Hematopoietic multipotent progenitor cell treated with erythropoietin and hydrocortisone succinate and interleukin-3 and kit ligand, for 6 days (in vitro differentiated cells): ENCODE data around the gene ACBD6.

ENCODE experiments used
- DNase-seq: peaks from one replicate; pipeline ENCODE4 v3.0.0-alpha.2; 2015

ACBD6 gene

GRCh38 chr1:180267211-180267561 lies 235.2 kb downstream of the ACBD6 start:
- no peak for DNase-seq

DNA sequence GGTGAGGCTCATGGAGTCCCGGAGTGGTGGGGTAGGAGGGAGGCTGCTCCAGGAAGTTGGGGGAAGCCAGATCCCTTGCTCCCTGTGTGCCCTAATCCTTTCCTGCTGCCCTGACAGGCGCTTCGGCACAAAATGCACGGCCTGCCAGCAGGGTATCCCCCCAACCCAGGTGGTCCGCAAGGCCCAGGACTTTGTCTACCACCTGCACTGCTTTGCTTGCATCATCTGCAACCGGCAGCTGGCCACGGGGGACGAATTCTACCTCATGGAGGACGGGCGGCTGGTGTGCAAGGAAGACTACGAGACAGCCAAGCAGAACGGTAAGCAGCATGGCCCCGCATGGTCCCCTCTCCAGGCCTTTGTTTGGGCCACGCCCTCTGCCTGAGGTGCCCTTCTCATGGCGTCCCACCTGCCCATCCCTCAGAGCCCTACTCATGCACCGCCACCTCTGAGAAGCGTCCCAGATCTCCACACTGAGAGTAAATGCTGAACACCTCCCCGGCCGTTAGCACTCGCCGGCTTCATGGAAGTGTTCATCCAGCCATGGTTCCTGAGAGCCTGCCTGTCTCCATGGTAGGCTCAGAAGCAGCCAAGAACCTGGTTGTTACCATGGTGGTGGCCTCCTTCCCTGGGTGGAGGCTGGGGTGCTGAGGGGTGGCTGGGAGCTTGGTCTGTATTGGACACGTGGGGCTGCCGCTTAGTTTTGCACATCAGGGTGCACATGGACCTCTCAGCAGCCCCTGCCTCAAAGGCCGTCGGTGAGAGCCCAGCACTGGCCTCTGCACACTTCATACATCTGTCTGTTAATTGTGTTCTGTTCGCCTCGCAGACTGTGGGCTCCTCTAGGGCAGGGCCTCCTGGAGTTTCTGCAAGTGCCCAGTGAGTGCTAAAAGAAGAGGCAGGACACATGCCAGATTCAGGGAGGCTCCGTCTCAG lies 235.8 kb downstream of the ACBD6 start:
- DNase-seq: no peak

GRCh38 chr1:180265871-180266270 lies 236.5 kb downstream of the ACBD6 start:
- DNase-seq: no peak

DNA sequence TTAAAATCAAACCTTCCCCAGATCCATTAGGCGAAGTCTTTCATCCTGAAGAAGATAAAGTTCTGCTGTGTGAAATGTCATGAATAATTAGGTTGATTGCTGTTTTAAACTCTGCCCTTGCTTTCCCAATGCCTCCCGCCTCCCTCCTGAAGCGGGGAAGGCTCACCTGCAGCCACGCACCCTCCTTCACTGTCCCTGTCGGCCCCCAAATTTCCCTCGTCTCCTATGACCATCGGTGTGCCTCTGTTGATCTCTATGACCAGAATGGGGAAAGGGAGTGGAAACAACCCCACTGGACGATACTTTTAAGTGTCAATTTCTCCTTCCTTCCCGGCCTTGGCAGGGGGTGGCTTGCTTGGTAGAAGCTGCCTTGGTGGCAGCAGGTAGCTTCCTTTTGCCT lies 237.2 kb downstream of the ACBD6 start:
- no peak for DNase-seq

DNA sequence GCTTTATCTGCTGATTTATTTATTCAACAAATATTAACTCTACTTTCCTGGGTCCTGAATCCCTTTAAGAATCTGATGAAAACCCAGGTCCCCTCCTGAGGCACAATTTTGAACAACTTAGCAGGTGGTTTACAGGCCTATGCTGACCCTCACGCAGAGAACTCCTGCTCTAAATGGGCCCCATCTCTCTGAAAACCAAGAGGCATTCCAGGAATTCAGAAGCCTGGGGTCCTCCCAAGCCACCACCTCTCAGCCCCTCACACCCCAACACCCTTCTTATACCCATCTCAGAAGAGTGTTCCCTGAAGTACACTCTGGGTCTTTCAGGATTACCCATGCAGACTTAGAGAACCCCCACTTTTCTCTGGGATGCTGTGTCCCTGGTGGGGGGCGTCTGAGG lies 237.8 kb downstream of the ACBD6 start:
- DNase-seq: no peak

DNA sequence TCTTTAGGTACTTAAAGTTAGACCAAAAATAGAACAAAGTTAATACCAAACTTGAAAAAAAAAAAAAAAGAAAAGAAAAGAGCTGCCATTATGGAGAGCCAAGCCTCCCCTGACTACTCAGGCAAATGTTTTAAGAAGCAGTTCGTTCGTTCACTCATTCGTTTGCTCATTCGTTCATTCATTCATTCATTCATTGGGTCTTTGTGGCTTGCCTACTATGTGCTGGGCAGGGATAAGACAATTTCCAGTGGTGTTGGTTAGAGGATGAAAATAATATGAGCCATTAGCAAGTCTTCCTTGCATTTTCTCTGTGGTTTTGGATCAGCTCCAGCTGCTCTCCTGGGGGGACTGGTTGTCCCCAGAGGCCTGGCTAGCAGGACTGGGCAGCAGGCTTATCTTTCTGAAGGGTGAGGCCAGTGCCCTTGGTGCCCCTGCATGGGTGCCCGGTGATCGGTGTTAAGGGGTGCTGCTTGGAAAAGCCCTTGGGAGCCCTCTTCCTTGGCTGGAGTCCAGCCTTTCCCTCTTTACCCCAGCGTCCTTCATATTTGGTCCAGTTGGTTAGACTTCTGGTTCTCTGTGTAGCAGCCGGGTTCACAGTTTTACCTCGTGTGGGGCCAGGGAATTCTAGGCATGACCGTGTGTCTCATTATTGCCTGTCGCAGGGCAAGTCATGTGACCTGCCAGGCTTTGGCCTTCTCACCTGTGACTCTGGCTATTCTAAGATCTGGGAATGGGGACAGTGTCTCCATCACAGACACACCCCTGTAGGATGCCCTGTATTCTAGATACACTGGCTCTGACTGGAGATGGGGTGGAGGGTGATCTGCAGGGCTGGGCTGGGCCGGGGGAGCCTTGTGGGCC lies 239.5 kb downstream of the ACBD6 start:
- DNase-seq: no peak

DNA sequence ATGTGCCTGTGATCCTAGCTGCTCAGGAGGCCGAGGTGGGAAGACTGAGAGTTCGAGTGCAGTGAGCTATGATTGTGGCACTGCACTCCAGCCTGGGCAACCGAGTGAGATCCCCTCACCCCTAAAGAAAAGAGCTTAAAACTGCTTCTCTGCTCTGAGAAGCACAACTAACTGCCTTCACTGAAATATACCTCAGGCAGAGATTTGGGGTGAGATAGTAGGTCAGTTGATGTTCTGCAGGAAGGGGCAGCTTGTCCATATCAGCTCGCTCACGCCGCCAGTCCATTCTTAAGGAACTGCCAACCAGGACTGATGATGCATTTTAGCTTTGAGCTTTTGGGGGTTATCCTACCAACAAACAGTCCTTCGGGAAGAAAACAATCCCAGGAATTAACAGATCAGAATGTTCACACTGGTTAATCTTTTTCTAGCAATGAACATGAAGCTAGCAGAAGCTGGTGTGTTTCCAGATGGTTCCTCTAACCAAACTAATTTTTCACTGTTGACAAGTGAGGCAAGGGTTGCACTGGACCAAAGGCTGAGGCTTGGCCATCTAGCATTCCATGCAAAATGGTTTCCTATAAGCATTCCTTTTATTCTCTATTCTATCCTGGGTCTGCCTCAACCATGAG lies 240.7 kb downstream of the ACBD6 start:
- DNase-seq: no peak

GRCh38 chr1:180261030-180261429 lies 241.3 kb downstream of the ACBD6 start:
- DNase-seq: no peak

DNA sequence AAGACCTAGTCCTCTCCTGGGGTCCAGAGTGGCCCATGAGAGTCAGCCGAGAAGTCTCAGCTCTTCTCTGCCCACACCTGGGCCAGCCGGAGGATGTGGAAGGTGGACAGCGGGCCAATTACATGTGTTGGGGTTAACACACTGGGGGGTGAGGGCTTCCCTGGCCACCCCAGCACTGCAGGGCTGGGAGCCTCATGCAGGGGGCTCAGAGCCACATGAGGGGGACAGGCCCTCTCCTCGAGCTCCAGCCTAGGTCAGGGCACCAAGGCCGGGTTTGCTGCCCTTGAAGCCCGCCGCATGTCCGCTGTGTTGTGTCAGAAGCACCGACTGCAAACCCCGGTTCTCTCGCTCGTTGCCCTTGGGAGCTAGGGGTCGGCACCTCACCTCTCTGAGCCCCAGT lies 241.8 kb downstream of the ACBD6 start:
- no peak for DNase-seq

GRCh38 chr1:180259431-180260338 lies 242.7 kb downstream of the ACBD6 start:
- no peak for DNase-seq

GRCh38 chr1:180258935-180259334 lies 243.4 kb downstream of the ACBD6 start:
- DNase-seq: no peak

DNA sequence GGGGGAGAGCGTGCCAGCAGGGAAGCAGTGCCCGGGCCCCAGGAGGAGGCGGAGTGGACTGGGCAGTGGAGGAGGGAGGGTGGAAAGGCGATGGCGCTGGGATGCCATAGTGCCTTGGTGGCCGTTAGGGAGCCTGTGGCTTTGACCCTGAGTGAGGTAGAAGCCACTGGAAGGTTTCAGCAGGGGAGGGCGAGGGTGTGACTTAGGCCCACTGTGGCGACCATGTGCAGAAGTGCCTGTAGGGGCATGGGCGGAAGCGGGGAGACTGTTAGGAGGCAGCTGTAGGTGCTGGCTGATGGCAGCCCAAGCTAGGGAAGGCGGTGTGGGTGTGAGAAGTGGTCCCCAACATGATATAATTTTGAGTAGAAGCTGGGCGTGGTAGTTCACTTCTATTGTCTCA lies 244.1 kb downstream of the ACBD6 start:
- no peak for DNase-seq

GRCh38 chr1:180257486-180257885 lies 244.9 kb downstream of the ACBD6 start:
- no peak for DNase-seq

- no peak for DNase-seq
Observed at GRCh38 chr1:180257028-180257386, 245.4 kb downstream of the ACBD6 start.

GRCh38 chr1:180256341-180257027 lies 245.9 kb downstream of the ACBD6 start:
- no peak for DNase-seq

DNA sequence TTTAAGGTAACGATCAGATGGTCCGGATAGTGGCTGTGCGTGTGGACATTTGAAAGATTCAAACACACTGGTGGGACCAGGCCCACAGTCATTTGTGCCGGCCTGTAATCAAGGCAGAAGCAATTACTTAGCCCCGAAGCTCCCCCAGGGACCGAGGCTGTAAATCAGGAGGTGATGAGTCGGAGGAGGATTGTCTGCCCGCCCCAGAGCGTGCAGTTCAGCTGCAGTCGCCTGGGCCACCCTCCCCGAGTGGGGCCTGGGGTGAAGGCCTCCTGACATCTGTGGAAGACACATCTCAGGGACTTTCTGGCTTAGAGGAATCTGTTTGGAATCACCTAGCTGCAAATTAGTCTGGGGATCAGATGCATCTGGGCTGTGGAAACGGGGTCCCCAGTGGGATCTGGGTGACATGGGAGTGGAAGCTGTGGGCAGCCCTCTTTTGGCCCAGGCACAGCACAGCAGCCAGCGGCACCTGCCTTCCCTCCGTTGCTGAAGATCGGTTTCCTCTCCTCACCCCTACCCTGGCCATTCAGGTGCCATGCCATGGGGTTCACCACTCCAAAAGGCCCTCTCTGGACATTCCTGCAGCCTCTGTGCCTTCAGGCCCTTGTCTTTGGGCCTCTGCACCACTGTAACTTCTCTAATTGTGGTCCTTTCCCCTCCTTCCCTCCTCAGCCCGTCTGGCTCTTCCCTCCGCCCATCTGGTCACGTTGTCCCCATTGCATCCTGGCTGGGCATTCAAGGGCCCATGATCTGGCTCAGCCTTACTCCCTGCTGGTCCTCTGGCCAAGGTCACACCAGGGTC lies 246.6 kb downstream of the ACBD6 start:
- no peak for DNase-seq

GRCh38 chr1:180254854-180255253 lies 247.5 kb downstream of the ACBD6 start:
- no peak for DNase-seq

DNA sequence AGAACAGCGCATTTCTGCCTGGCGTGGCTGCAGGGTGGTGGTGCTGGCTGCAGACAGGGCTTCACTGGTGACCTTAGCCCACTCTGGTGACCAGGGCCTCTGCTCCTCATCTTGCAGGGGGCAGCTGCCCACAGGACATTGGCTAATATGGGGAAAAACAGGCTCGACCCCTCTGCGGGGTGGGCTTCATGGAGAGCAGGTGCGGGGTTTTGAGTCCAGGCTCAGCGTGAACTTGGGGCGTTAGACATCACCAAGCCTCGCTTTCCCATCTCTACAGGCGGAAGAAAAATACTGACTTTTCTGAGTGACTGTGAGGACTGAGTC lies 247.9 kb downstream of the ACBD6 start:
- DNase-seq: no peak

- DNase-seq: no peak
Observed at GRCh38 chr1:180253585-180254495, 248.5 kb downstream of the ACBD6 start.
